ENCODE measurements around the gene BIVM. TPM values are rescaled to one million over a fixed set of nuclear protein-coding genes. Genes with fewer than 3 reads are reported as not detected.

The BIVM gene
- total and polyA plus RNA-seq, 4 donors, result 7.4 to 17.8 (median 11.3) TPM

DNA sequence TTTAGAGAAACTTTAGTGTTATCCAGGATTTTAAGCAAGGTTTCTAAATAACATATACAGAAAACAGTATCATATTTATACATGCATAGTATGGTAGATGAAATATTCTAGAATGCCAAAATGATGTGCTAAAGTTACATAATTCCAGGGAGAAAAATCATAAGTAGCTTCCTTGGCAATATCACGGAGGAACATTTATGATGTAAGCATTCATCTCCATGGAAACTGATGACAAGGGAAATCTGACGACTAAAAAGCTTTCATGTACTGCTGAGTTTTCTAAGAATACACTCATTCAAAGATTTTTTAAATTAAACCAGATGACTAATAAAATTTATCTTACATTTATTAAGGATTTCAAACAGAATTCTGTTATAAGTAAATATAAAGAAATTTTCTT lies 30.0 kb upstream of the BIVM start (continued):
- TF ChIP-seq HNF4A (conservative IDR thresholded peaks at IDR 0.05), result no peak
- TF ChIP-seq NR2F2 (IDR thresholded peaks at IDR 0.05), result no peak
- no peak for TF ChIP-seq EGR1 (IDR thresholded peaks at IDR 0.05; ENCODE audit: low read depth in 2 of 2)
- no peak for TF ChIP-seq SP1 (IDR thresholded peaks at IDR 0.05)
- no peak for TF ChIP-seq GABPA (IDR thresholded peaks at IDR 0.05 in 1 of 2, conservative IDR thresholded peaks at IDR 0.05 in 1 of 2)
- no peak for TF ChIP-seq FOXA1 (IDR thresholded peaks at IDR 0.05)
- TF ChIP-seq, protein P1, sequence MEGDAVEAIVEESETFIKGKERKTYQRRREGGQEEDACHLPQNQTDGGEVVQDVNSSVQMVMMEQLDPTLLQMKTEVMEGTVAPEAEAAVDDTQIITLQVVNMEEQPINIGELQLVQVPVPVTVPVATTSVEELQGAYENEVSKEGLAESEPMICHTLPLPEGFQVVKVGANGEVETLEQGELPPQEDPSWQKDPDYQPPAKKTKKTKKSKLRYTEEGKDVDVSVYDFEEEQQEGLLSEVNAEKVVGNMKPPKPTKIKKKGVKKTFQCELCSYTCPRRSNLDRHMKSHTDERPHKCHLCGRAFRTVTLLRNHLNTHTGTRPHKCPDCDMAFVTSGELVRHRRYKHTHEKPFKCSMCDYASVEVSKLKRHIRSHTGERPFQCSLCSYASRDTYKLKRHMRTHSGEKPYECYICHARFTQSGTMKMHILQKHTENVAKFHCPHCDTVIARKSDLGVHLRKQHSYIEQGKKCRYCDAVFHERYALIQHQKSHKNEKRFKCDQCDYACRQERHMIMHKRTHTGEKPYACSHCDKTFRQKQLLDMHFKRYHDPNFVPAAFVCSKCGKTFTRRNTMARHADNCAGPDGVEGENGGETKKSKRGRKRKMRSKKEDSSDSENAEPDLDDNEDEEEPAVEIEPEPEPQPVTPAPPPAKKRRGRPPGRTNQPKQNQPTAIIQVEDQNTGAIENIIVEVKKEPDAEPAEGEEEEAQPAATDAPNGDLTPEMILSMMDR (IDR thresholded peaks at IDR 0.05; ENCODE audit: low read depth, low read length, missing input control), result no peak
- no peak for TF ChIP-seq RXRA (IDR thresholded peaks at IDR 0.05)
- TF ChIP-seq TAF1 (conservative IDR thresholded peaks at IDR 0.05), result no peak
- TF ChIP-seq FOXA2 (IDR thresholded peaks at IDR 0.05), result no peak

DNA sequence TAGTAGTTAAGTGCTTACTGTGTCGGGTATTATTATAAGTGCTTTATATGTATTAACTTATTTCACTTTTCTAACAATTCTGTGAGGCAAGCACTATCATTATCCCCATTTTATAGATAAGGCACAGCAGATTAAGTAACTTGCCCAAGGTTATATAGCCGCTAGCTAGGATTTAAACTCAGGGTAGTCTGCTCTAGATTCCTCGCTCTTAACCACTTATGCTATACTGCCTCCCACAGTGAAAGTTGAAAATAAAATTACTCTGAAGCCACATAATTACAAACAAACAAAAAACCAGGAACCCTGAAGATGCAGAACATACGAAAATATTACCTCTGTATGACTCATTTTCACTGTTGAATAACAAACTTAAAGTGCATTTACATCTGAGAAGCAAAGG lies 29.2 kb upstream of the BIVM start:
- WGBS, result 72% methylated on average over 4 of the region's 4 CpGs
- Histone ChIP-seq H3K9me3 (ENCODE audit: control insufficient read depth in 4 of 4, low read length in 3 of 4) (no peaks in the 10 kb centered on the region), H3K27me3 (ENCODE audit: control insufficient read depth in 4 of 4, insufficient read depth in 4 of 4, low read length in 3 of 4) (no peaks in the 10 kb centered on the region), H3K4me1 (ENCODE audit: control insufficient read depth in 4 of 4, insufficient read depth in 4 of 4, low read length in 3 of 4) (peaks cover 8 to 39% (median 24%) of the 10 kb centered on the region in 4 donors), H3K4me3 (ENCODE audit: low read depth in 1 of 3, low read length in 3 of 3) (no peak overlapping the region), H3K36me3 (ENCODE audit: control insufficient read depth in 4 of 4, insufficient read depth in 3 of 4, low read depth in 1 of 4, low read length in 3 of 4) (peaks cover 0 to 7% (median 1%) of the 10 kb centered on the region in 4 donors), H3K27ac (ENCODE audit: low read depth in 1 of 2, low read length in 2 of 2) (no peak overlapping the region), H3K9ac (ENCODE audit: low read depth in 1 of 2, low read length in 2 of 2) (no peak overlapping the region)
- TF ChIP-seq NR2F2 (IDR thresholded peaks at IDR 0.05), result no peak
- TF ChIP-seq HNF4G (IDR thresholded peaks at IDR 0.05), result no peak
- TF ChIP-seq, protein P2, sequence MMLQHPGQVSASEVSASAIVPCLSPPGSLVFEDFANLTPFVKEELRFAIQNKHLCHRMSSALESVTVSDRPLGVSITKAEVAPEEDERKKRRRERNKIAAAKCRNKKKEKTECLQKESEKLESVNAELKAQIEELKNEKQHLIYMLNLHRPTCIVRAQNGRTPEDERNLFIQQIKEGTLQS (IDR thresholded peaks at IDR 0.05), result no peak
- no peak for TF ChIP-seq YY1 (IDR thresholded peaks at IDR 0.05)
- no peak for TF ChIP-seq TAF1 (conservative IDR thresholded peaks at IDR 0.05)
- no peak for TF ChIP-seq RAD21 (IDR thresholded peaks at IDR 0.05)
- TF ChIP-seq, protein P3, sequence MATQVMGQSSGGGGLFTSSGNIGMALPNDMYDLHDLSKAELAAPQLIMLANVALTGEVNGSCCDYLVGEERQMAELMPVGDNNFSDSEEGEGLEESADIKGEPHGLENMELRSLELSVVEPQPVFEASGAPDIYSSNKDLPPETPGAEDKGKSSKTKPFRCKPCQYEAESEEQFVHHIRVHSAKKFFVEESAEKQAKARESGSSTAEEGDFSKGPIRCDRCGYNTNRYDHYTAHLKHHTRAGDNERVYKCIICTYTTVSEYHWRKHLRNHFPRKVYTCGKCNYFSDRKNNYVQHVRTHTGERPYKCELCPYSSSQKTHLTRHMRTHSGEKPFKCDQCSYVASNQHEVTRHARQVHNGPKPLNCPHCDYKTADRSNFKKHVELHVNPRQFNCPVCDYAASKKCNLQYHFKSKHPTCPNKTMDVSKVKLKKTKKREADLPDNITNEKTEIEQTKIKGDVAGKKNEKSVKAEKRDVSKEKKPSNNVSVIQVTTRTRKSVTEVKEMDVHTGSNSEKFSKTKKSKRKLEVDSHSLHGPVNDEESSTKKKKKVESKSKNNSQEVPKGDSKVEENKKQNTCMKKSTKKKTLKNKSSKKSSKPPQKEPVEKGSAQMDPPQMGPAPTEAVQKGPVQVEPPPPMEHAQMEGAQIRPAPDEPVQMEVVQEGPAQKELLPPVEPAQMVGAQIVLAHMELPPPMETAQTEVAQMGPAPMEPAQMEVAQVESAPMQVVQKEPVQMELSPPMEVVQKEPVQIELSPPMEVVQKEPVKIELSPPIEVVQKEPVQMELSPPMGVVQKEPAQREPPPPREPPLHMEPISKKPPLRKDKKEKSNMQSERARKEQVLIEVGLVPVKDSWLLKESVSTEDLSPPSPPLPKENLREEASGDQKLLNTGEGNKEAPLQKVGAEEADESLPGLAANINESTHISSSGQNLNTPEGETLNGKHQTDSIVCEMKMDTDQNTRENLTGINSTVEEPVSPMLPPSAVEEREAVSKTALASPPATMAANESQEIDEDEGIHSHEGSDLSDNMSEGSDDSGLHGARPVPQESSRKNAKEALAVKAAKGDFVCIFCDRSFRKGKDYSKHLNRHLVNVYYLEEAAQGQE (IDR thresholded peaks at IDR 0.05), result no peak
- no peak for TF ChIP-seq FOXA1 (IDR thresholded peaks at IDR 0.05)
- TF ChIP-seq RXRA (IDR thresholded peaks at IDR 0.05), result no peak
- no peak for TF ChIP-seq GABPA (IDR thresholded peaks at IDR 0.05 in 1 of 2, conservative IDR thresholded peaks at IDR 0.05 in 1 of 2)
- TF ChIP-seq SP1 (IDR thresholded peaks at IDR 0.05), result no peak
- no peak for TF ChIP-seq HNF4A (conservative IDR thresholded peaks at IDR 0.05)
- DNase-seq (ENCODE audit: low spot score), result no peak

DNA sequence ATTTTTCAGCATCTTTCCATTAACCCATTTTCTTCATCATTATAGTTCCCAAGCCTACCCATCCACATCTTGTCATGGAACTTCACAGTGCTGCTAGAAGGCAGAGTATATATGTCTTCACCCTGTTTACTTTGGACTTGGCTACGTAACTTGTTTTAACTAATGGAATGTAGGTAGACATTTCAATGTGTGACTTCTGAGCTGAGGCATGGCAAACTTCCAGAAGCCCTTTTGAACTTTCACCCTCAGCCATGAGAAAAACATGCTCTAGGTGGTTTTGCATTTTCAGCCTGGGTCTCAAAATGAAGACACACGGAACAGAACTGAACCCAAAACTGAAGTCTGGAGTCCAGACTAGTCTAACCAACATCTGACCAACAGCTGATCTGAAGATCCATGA lies 28.5 kb upstream of the BIVM start:
- DNase-seq (ENCODE audit: low spot score), result peak; percentile 37
- Histone ChIP-seq H3K27me3 (ENCODE audit: control insufficient read depth in 4 of 4, insufficient read depth in 4 of 4, low read length in 3 of 4) (no peaks in the 10 kb centered on the region), H3K9me3 (ENCODE audit: control insufficient read depth in 4 of 4, low read length in 3 of 4) (no peaks in the 10 kb centered on the region), H3K4me1 (ENCODE audit: control insufficient read depth in 4 of 4, insufficient read depth in 4 of 4, low read length in 3 of 4) (peaks cover 8 to 39% (median 24%) of the 10 kb centered on the region in 4 donors), H3K9ac (ENCODE audit: low read depth in 1 of 2, low read length in 2 of 2) (no peak overlapping the region), H3K27ac (ENCODE audit: low read depth in 1 of 2, low read length in 2 of 2) (peak overlapping the region; percentile 10 to 67), H3K36me3 (ENCODE audit: control insufficient read depth in 4 of 4, insufficient read depth in 3 of 4, low read depth in 1 of 4, low read length in 3 of 4) (peaks cover 0 to 7% (median 1%) of the 10 kb centered on the region in 4 donors), H3K4me3 (ENCODE audit: low read depth in 1 of 3, low read length in 3 of 3) (no peak overlapping the region)
- 45% methylated on average over 2 of the region's 2 CpGs for WGBS
- TF ChIP-seq NR2F2 (IDR thresholded peaks at IDR 0.05) (no peak), YY1 (IDR thresholded peaks at IDR 0.05) (peak; percentile 75), FOXA2 (IDR thresholded peaks at IDR 0.05) (peak; percentile 87), GABPA (IDR thresholded peaks at IDR 0.05 in 1 of 2, conservative IDR thresholded peaks at IDR 0.05 in 1 of 2) (peak in 1 of 2 donors; percentile 21), EGR1 (IDR thresholded peaks at IDR 0.05; ENCODE audit: low read depth in 2 of 2) (no peak), HNF4G (IDR thresholded peaks at IDR 0.05) (peak; percentile 46), SP1 (IDR thresholded peaks at IDR 0.05) (peak; percentile 76), RAD21 (IDR thresholded peaks at IDR 0.05) (peak in 1 of 2 donors; percentile 43), JUND (IDR thresholded peaks at IDR 0.05) (peak in 1 of 2 donors; percentile 20), TAF1 (conservative IDR thresholded peaks at IDR 0.05) (no peak)
- TF ChIP-seq, protein P1 (IDR thresholded peaks at IDR 0.05; ENCODE audit: low read depth, low read length, missing input control), result no peak
- TF ChIP-seq, protein P4, sequence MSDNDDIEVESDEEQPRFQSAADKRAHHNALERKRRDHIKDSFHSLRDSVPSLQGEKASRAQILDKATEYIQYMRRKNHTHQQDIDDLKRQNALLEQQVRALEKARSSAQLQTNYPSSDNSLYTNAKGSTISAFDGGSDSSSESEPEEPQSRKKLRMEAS (IDR thresholded peaks at IDR 0.05), result peak; percentile 37
- TF ChIP-seq, protein P2 (IDR thresholded peaks at IDR 0.05), result no peak
